ENCODE data around the gene ARHGAP22.

DNA sequence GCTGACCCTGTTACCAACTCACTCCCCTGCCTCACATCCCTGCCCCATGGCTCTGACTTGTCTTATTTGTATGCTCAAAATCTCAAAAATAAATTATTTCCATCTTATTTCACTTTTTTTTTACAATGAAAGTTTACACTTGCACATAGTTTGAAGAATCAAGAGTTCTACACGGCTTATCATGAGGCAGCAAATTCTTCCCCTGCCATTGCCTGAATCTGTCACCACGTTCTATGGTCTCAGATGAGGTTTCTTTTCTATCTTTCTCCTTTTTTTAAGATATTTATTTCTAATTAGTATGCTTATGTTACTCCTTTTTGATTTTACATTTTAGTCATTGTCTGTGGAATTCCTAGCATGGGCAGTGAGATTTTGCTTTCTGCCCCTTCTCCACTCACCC, 28.4 kb downstream of the ARHGAP22 start:
- TF ChIP-seq, protein P1, sequence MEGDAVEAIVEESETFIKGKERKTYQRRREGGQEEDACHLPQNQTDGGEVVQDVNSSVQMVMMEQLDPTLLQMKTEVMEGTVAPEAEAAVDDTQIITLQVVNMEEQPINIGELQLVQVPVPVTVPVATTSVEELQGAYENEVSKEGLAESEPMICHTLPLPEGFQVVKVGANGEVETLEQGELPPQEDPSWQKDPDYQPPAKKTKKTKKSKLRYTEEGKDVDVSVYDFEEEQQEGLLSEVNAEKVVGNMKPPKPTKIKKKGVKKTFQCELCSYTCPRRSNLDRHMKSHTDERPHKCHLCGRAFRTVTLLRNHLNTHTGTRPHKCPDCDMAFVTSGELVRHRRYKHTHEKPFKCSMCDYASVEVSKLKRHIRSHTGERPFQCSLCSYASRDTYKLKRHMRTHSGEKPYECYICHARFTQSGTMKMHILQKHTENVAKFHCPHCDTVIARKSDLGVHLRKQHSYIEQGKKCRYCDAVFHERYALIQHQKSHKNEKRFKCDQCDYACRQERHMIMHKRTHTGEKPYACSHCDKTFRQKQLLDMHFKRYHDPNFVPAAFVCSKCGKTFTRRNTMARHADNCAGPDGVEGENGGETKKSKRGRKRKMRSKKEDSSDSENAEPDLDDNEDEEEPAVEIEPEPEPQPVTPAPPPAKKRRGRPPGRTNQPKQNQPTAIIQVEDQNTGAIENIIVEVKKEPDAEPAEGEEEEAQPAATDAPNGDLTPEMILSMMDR (IDR thresholded peaks at IDR 0.05) = no peak
- TF ChIP-seq POLR2A (IDR thresholded peaks at IDR 0.05) (no peak), EP300 (IDR thresholded peaks at IDR 0.05) (no peak)

Data from tibial nerve (tissue), 4 donors.